Fibroblast of gingiva (primary cell): ENCODE measurements around the gene PRKCA.

ENCODE experiments used
- DNase-seq: peaks from one replicate; pipeline ENCODE4 v3.0.0-alpha.2; 2011; ENCODE audit warnings: low read depth

Gene PRKCA

DNA sequence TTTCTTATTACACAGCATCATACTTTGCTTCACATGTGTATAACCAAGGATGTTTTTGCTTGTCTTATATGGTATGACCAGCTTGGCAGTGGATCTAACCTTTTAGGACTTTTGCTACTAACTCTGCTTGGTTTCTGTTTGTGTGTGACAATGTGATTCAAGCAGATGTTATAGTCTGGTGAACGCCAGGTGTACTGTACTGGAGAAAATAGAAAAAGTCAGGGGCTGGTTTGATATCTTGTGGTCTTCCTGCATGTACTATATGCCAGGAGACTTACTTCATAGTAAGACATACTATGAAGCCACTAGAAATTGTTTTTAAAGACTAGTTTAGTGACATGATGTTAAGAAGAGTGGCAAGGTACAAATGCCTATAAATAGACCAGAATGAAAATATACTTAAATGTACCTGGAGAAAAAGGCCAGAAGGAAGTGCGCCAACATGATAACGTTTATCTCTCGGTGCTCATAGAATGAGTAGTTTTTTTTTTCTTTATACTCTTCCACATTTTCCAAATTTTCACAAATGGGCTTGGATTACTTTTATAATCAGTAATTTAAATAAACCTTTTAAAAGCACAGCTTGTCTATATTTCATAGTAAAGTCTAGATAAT, 112.3 kb downstream of the PRKCA start:
- DNase-seq, result no peak

DNA sequence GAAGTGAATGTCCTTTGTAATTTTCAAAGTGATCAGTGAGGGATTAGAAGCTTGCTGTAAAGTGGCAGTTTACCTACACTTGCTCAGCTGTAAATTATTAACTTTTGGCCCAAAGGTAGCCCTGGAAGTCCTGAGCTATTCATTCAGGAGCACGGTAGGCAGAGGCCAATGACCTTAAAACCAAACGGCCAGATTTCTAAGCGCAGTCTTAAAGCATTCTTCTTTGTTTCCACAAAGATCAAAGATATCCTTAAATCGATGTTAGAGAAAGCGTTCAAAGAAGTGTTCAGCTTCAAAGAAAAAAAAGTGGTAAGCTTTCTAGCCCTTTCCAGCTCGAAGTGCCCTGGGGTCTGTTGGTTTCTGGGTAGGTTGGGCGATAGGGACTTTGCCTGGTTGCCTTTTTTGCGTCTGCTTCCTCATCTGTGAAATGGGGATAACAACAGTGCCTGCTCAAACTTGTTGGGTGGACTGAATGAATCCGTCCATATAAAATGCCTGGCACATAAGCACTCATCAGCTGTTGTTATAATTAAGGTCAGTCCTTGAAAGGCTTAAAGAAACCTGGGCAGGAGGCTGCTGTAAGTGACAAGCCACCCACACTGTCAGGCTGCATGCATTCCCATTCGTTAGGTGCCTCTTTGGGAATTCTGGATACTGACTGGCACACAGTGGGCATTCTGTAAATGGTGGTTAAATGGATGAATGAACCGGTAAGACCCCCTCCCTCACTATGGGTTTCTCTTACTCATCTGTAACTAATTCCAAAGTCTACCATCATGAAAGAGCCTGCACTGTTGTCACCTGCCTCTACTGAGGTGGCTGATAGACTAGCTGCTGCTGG, 113.2 kb downstream of the PRKCA start:
- no peak for DNase-seq

DNA sequence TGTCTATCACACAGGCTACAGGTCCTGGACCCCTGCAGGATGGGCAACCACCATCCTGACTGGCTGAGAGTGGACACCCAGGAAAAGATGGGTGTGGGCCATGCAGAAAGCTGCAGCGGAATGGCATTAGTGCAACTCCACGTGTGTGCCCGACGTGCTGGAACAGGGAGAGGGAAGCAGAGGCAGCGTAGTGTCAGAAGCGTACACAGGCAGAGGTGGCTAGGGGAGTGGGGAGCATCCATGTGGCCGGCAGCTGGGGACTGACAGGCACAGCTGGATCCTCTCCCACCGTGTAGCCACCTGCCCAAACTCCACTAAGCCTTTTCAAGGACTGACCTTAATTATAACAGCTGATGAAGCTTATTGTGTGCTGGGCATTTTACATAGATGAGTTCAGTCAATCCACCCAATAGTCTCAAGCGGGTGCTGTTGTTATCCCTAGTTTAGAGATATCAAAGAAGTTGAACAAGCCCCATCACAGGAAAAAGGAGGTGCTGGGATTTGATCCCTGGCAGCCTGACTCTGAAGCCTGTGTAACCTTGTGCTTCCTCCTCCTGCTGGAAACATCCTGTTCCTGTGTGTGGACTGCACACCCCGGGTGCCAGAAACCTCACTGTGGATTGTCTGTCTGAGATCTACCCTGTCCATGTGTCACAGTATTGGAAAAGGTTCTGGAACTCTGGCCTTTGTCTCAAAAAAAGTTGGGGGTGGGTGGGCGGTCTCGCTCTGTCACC, 114.0 kb downstream of the PRKCA start:
- no peak for DNase-seq

DNA sequence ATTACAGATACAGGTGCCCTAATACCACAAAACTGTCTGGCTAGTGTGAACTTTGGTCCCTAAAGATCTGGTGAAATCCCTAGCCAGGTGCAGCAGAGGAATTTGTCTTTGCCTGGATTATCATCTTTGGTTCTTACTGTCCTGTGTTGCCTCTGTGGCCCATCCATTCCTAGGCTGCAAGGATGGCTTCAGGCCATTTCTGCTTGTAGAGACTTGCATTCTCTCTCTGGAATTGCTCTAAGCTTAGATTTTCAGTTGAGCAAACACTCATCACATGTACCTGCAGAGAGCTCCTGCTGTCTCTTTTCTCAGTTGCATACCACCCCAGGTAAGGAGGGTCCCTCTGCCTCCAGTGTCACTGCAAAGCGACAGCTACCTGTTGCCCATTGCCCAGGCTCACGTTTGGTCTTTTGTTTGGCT, 114.9 kb downstream of the PRKCA start:
- no peak for DNase-seq

DNA sequence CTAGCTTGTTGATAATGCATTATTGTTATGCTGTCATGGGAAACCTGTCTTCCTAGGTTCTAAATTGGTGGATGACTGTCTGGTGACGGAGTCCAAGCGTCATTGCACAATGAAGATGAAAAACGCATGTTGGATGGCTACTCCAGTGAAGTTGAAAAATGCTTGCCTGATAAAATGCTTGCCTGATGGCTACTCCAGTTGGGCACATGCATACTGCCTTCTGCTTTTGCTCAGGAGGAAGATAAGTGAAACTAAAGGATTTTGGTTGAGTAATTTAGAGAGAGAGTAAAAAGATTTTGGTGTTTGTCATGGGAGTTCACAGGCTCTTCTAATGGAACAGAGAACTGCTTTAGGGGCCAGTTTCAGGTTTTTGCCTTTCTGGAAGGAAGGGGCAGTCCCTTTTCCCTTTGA, 118.6 kb downstream of the PRKCA start:
- DNase-seq, result peak; percentile 93

DNA sequence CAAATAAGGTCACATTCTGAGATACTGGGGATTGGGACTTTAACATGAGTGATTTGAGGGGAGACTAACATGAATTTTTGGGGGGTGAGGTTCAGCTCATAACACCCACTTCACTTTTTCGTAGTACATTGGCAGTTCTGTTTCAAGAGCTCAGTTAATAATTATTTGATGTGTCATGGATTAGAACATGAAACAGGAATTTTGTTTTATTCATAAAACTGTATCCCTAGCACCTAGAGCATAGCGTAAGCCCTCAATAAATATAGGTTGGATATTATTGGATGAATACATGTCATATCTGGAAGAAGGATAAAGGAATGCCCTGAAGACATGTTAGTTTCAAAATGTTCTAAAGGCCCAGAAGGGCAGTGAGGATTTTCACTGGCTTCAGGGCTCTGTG, 119.8 kb downstream of the PRKCA start:
- no peak for DNase-seq

DNA sequence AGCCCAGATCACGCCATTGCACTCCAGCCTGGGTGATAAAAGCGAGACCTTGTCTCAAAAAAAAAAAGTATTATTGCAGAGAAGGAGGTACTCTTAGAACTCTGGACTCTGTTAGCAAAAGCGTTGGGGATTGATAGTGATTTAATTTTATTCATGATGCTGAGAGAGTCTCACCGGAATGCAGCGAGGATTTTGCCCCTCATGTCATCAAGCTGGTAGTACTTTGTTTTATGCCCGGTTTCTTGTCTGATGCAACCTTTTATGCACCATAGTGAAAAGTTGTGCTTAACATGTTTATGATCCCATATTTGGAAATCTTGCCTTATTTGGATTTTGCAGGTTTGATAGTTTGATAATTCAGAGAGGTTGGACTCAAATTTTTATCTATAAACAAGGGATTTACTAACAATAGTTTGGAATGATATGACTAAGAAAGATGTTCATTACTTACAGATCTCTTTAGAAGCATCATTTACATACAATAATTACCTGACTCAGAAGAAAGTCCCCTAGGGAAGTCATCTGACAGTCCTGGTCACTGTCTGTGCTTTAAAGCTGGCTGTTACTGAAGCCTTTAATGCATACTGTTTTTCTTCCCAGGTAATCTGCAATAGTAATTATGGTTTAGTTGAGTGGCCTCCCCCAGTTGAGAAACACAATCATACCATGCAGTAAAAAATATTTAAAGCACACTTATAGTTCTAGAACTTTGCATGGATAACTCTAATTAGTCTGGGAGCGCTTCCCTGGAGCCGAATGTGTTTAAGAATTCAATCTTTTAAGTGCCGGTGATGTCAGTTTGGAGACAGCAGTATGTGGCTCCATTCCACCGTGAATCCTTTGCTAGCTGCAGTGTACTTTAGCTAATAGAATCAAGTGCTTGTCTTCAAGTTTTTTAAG, 120.9 kb downstream of the PRKCA start:
- no peak for DNase-seq

DNA sequence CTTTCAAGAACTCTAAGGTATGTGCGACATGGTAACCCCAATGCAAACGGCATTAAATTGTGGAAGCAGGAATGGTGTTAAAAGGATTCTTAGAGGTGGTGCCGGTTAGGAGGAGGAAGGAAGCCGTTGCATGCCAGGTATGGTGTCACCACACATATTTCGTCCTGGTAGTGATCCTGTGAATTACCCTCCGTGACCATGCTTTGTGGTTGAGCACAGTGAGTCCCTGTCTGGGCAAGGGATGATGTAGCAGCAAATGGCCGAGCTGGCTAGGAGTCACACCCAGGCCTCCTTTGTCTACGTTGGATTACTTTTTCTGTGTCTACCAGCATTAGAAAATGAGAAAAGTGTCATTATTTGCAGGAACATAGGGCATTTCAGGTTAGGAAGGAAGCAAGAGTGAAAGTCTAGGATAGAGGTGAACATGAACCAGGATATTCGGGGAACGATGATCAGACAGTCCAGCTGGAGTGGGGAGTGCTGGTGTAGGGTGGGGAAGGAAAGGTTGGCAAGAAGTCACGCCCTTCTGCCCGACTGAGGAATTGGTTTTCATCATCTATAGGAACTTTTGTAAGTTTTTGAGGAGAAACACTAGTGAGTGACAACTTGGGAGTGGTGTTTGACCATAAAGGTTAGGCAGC, 123.5 kb downstream of the PRKCA start:
- DNase-seq, result no peak

DNA sequence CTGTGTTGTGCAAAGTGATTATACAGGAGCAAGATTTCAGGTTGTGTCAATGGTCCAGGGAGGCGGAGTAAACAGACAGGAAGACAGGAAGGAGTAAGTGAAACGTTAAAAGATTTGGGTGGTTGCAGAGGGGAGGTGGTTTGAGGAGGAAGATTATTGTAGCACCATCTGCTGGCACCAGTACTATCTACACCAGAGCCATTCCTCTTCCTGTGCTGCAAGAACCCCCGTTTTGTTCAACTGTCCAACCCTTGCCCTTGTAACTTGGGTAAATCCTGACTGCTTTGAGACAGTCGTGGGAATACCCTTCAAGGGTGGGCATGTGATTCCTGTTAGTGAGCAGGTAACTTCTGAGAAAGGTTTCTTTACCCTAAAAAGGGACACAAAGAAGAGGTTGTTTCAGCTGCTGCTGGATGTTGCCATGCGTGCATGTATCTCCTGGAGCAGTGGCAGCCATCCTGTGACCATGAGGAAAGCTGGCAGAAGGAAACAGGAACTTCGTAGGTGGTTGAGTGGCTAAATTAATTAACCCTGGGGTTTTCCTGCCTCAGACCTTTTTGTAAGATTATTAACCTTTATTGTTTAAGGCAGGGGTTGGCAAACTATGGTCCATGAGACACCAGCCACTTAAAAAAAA, 124.1 kb downstream of the PRKCA start:
- DNase-seq, result no peak

DNA sequence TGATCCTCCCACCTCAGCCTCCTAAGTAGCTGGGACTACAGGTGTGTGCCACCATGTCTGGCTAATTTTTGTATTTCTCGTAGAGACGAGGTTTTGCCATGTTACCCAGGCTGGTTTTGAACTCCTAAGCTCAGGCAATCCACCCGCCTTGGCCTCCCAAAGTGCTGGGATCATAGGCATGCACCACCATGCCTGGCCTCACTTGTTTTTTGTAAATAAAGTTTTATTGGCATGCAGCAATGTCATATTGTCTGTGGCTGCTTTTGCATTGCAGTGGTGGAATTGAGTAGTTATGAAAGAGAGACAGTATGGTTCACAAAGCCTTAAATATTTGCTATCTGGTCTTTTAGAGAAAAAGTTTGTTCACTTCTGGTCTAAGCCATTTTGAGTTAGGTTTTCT, 124.7 kb downstream of the PRKCA start:
- DNase-seq, result no peak

DNA sequence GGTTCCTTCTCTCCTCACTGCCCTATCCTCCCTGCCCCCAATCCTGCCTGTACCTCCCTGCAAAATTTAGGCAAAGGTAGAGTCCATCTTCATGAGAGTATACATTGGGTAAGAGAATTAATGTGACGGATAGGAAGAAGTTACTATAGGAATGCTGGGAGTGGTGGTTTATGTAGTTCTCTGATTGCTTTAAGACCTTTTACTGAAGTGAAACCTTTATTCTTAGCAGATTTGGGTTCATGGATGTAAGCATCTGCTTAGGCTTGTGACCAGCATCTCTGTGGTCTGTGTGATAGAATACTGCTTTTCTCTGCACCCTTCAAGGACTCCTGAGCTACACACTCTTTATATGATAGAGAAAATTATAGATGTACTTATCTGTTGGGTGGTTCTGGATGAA, 127.3 kb downstream of the PRKCA start:
- no peak for DNase-seq

DNA sequence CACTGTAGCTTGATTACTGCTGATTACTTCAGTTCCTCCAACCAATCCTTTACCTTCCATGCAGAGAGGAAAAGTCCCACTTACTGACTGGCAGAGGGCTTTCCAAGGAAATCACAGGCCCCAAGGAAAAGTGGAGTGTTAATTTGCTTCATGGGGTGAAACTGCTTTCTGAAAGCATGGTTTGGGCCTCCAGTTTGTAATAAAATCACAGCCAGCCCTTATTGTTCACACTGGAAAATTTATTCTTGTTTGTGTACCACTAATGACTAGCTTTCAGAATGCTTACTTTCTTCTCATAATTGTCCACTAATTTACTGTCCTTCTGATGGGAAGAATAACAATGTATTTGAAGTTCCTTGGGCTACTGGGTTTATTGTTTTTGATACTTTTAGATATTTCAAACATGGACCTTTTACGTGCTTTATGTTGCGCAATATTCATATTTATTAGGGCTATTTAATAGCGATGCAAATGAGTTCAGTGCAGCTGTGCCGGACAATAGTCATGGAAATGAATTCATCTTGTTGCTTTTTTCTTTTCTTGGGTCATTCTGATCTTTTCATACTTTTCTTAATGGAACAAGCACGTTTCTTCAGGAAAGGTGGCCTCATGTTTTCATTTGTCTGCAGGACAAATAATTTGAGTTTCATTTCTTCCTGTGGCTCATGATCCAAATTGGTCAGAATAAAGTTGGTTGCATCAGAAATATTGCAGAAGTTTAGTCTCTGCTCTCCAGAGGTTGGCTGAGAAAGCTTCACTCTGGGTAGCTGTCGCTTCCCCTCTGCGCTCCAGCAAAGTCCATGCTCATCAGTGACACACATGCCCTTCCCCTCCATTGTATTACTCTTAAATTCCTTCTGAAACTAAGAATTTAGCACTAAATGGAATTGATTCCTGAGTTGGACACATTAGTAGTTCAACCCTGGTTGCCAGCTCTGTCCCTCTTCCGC, 128.7 kb downstream of the PRKCA start:
- DNase-seq, result peak; percentile 58

DNA sequence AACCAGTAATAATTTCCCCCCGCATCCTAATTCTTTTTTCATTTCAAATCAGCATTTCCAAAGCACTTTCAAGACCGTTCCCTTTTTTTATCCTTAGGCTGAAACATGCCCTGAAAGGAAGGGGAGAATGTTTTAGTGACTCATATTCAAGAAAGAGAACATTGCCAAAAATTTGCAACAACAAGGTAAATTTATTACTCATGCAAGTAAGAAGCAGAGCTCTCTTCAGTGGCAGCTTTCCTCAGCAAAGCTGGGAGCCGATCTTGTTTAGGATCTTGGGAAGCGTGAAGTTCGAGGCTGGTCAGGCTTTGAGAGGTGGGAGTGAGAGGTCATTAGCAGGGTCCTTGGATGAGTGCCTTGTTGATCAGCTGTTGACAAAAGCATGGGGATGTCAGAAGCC, 129.5 kb downstream of the PRKCA start:
- peak; percentile 77 for DNase-seq

DNA sequence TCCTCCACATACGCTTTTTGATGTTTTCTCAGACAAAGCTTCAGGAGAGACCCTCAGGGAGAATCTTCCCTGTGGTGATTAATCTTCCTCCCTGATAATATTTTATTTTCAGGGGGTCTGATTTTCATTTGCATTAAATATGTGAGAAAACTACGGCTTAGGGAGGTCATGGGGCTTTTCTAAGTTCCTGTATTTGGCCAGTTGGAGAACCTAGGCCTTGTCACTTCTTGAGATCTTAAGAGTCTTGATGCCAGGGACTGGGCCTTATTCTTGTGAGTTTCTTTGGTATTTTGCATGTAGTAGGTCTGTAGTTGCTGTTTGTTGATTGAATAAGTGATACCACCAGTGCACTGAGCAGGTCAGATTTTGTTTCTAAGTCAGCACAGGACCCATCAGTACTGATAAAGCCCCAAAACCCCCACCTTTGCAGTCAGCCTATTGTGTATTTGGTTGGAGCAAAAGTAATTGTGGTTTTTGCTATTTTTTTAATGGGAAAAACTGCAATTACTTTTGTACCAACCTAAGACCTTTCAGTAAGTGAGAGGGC, 130.1 kb downstream of the PRKCA start:
- no peak for DNase-seq

DNA sequence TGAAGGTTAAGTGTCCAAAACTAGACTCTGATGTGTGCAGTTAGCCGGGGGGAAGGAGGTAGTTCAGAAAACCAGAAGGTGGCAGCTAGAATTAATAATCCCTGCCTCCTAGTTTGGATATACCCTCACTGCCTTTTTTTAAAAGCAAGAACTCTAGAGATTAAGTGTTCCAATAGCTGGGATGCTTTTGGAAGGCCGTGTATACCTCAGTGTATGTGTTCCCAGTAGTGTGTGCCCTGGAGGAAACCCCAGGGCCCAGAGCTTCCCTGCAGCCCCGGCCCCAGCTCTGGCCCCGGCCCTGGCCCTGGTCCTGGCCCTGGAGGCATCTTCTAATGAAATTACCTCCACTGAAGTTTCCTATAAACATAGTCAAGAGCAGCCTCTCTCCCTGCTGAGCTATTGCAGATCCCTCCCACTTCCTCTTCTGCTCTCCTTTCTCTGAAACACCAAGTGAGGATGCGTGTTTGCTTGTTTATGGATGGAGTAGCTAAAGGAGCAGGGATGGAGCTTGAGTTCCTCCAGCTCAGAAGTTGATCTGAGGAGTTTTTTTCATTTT, 130.7 kb downstream of the PRKCA start:
- DNase-seq, result peak; percentile 30

DNA sequence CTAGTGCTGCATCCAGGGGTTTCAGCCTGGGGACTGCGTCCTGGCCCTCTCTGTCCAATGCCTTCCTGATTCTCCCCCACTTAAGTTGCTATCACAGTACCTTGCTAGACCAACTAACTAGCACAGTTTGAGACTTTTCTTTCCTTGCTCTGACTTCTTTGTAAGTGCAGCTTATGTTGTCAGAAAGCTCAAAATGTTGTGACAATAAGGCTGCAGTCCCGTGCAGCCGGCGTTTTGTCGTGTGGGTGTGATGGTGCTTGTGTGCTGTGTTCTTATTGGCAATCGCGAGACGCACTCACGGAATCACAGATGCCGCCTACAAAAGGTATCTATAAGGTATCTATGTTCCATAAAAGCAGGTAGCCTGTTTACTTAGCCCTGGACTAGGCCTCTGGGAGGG, 132.8 kb downstream of the PRKCA start:
- DNase-seq, result no peak

DNA sequence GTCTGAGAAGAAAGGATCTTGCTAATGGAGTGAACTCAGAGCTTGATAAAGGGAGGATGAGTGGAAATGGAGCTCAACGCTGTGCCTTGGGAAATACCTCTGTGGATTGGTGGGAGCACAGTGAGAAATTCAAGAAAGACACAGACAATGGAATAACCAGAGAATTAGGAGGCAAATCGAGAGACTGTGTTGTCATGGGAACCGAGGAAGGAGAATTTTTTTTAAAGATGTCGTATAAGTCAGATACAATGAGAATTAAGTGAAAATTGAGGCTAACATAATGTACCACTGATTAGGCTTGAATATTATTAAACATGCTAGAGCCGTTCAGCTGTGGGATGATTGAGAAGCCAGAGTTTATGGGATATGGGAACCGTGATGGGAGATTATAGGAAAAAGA, 134.2 kb downstream of the PRKCA start:
- no peak for DNase-seq

DNA sequence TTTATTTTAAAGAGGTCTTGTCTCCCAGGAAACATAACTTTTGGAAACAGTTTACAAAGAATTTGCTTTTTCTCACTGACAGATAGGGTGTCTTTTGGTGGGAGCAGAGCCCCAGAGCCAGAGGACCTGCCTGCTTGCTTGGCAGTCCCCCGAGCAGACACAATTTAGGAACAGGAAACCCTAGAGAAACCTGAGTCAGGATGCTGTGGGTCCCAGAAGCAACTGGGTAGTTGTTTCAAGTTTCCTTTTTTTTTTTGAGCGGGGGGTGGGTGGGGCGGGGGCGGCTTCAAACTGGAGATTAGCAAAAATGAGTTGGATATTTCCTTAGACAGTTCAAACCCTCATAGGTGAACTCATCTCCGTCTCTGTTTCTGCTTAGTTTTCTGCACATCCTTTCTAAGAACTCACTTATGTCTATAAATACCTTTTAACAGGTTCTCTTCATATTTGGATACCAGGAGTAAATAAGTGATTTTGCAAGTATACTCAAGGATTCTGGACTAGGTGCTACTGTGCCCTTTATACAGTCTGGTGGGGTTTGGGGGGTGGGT, 135.1 kb downstream of the PRKCA start:
- DNase-seq, result no peak

DNA sequence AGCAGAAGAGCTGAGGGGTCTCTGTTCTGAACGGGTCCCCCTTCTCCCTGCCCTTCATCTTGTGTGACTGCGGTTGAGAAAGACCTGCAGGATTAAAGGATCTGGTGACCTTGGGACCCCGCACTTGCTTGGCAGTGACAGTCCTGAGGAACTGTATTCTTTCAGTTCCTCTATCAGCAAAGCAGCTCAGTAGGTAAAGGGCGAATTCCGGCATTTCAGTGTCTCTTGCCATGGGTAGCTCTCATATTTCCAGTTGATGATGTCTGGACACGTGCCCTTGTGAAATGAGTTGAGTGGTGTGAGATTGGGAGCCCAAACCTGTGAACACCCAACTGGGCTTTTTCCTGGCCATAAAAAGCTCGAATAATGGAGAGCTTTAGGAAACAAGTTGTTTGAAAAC, 135.7 kb downstream of the PRKCA start:
- DNase-seq, result no peak
